H9 (cell line): Measurements from ENCODE around the gene RFX1. TPM values are rescaled to one million over a fixed set of nuclear protein-coding genes. Genes with fewer than 3 reads are reported as not detected.

Experiments
- DNase-seq: peaks from one replicate; pipeline ENCODE4 v3.0.0-alpha.2; 2017
- H2AFZ ChIP-seq: one replicate; pipeline ENCODE4 v1.6.1; 2013; ENCODE audit warnings: mild to moderate bottlenecking, low read length, control low read depth, moderate library complexity
- H2AK5ac ChIP-seq: 2 replicates; pipeline ENCODE4 v1.6.1; 2013; ENCODE audit warnings: low read length, control low read depth, mixed read lengths; ENCODE audit not compliant: insufficient read length
- H2BK120ac ChIP-seq: one replicate; pipeline ENCODE4 v1.6.1; 2013; ENCODE audit warnings: low read depth, mild to moderate bottlenecking, low read length, control low read depth, inconsistent platforms; ENCODE audit not compliant: poor library complexity, severe bottlenecking
- H2BK12ac ChIP-seq: 2 replicates; pipeline ENCODE4 v1.6.1; 2013; ENCODE audit warnings: low read length, control low read depth, mixed read lengths, low read depth; ENCODE audit not compliant: insufficient read length
- H2BK15ac ChIP-seq: 2 replicates; pipeline ENCODE4 v1.6.1; 2013; ENCODE audit warnings: low read depth, low read length, control low read depth
- H2BK20ac ChIP-seq: one replicate; pipeline ENCODE4 v1.6.1; 2013; ENCODE audit warnings: low read depth, mild to moderate bottlenecking, low read length, control low read depth, inconsistent platforms; ENCODE audit not compliant: poor library complexity, severe bottlenecking
- H2BK5ac ChIP-seq: 2 replicates; pipeline ENCODE4 v1.6.1; 2013; ENCODE audit warnings: low read length, control low read depth, mixed read lengths; ENCODE audit not compliant: insufficient read length
- H3K14ac ChIP-seq: 2 replicates; pipeline ENCODE4 v1.6.1; 2013; ENCODE audit warnings: low read length, control low read depth; ENCODE audit not compliant: insufficient read depth
- H3K18ac ChIP-seq: 2 replicates; pipeline ENCODE4 v1.6.1; 2013; ENCODE audit warnings: low read depth, mild to moderate bottlenecking, mixed read lengths, low read length, control low read depth; ENCODE audit not compliant: insufficient read length
- H3K23ac ChIP-seq: 2 replicates; pipeline ENCODE4 v1.6.1; 2013; ENCODE audit warnings: low read length, control low read depth, mixed read lengths, low read depth; ENCODE audit not compliant: insufficient read length
- H3K23me2 ChIP-seq: 2 replicates; pipeline ENCODE4 v1.6.1; 2013; ENCODE audit warnings: low read depth, mild to moderate bottlenecking, mixed read lengths, low read length, control low read depth; ENCODE audit not compliant: insufficient read length, poor library complexity, severe bottlenecking
- H3K27ac ChIP-seq: 2 replicates; pipeline ENCODE4 v1.5.1; 2013; ENCODE audit warnings: low read length, control low read depth, mixed read lengths, low read depth; ENCODE audit not compliant: insufficient read length
- H3K27me3 ChIP-seq: 2 replicates; pipeline ENCODE4 v1.6.1; 2013; ENCODE audit warnings: low read length, control low read depth, inconsistent platforms; ENCODE audit not compliant: insufficient read depth
- H3K4ac ChIP-seq: 2 replicates; pipeline ENCODE4 v1.6.1; 2013; ENCODE audit warnings: low read depth, mild to moderate bottlenecking, control low read depth, inconsistent platforms, low read length, moderate library complexity
- H3K4me1 ChIP-seq: 2 replicates; pipeline ENCODE4 v1.6.1; 2013; ENCODE audit warnings: low read length, control low read depth, inconsistent platforms; ENCODE audit not compliant: insufficient read depth
- H3K4me2 ChIP-seq: 2 replicates; pipeline ENCODE4 v1.6.1; 2013; ENCODE audit warnings: low read length, control low read depth, mixed read lengths; ENCODE audit not compliant: insufficient read length, insufficient read depth
- H3K56ac ChIP-seq: 2 replicates; pipeline ENCODE4 v1.6.1; 2013; ENCODE audit warnings: low read depth, mild to moderate bottlenecking, mixed read lengths, low read length, control low read depth; ENCODE audit not compliant: insufficient read length
- H3K79me1 ChIP-seq: 2 replicates; pipeline ENCODE4 v1.6.1; 2013; ENCODE audit warnings: low read depth, mild to moderate bottlenecking, moderate library complexity, low read length, control low read depth, inconsistent platforms; ENCODE audit not compliant: insufficient read depth, poor library complexity, severe bottlenecking
- H3K79me2 ChIP-seq: 2 replicates; pipeline ENCODE4 v1.6.1; 2013; ENCODE audit warnings: low read length, control low read depth, inconsistent platforms; ENCODE audit not compliant: insufficient read depth
- H3K9ac ChIP-seq: 2 replicates; pipeline ENCODE4 v1.6.1; 2013; ENCODE audit warnings: low read length, control low read depth, mixed read lengths; ENCODE audit not compliant: insufficient read length; ENCODE audit errors: extremely low read depth
- H3K9me3 ChIP-seq: one replicate; pipeline ENCODE4 v1.6.1; 2013; ENCODE audit warnings: low read depth, low read length, inconsistent platforms; ENCODE audit not compliant: control insufficient read depth
- H3T11ph ChIP-seq: one replicate; pipeline ENCODE4 v1.6.1; 2013; ENCODE audit warnings: mild to moderate bottlenecking, low read length, control low read depth, inconsistent platforms
- H4K20me1 ChIP-seq: one replicate; pipeline ENCODE4 v1.6.1; 2013; ENCODE audit not compliant: control insufficient read depth, insufficient read length, insufficient read depth
- H4K5ac ChIP-seq: 2 replicates; pipeline ENCODE4 v1.6.1; 2013; ENCODE audit warnings: low read depth, mild to moderate bottlenecking, mixed read lengths, low read length, control low read depth; ENCODE audit not compliant: insufficient read length
- H4K8ac ChIP-seq: replicated peaks from 2 replicates; pipeline ENCODE4 v1.6.1; 2013; ENCODE audit warnings: low read length, control low read depth, mixed read lengths, low read depth; ENCODE audit not compliant: insufficient read length
- H4K91ac ChIP-seq: 2 replicates; pipeline ENCODE4 v1.6.1; 2013; ENCODE audit warnings: low read depth, mild to moderate bottlenecking, moderate library complexity, mixed read lengths, low read length, control low read depth; ENCODE audit not compliant: insufficient read length
- H3K27ac Mint-ChIP-seq, 3 experiments: 2 replicates in 2 of 3; 3 replicates in 1 of 3; pipeline ENCODE4 v1.8.0; 2020 to 2021; ENCODE audit warnings: mixed read lengths in 3 of 3, mild to moderate bottlenecking in 1 of 3, moderate library complexity in 1 of 3
- H3K27me3 Mint-ChIP-seq: 2 replicates; pipeline ENCODE4 v1.8.0; 2021; ENCODE audit warnings: low read depth, mild to moderate bottlenecking, moderate library complexity, mixed read lengths
- H3K36me3 Mint-ChIP-seq, 3 experiments: 2 replicates in 2 of 3; 3 replicates in 1 of 3; pipeline ENCODE4 v1.8.0; 2020 to 2021; ENCODE audit warnings: low read depth in 3 of 3, mixed read lengths in 3 of 3; ENCODE audit not compliant: insufficient read depth in 1 of 3
- H3K4me1 Mint-ChIP-seq, 2 experiments: 2 replicates each; pipeline ENCODE4 v1.8.0; 2020; ENCODE audit warnings: mixed read lengths in 2 of 2
- H3K4me3 Mint-ChIP-seq, 2 experiments: 2 replicates in 1 of 2; 3 replicates in 1 of 2; pipeline ENCODE4 v1.8.0; 2020 to 2021; ENCODE audit warnings: mild to moderate bottlenecking in 2 of 2, mixed read lengths in 2 of 2, moderate library complexity in 1 of 2
- H3K9me3 Mint-ChIP-seq, 2 experiments: 2 replicates in 1 of 2; 3 replicates in 1 of 2; pipeline ENCODE4 v1.8.0; 2020; ENCODE audit warnings: mild to moderate bottlenecking in 2 of 2, mixed read lengths in 2 of 2, moderate library complexity in 1 of 2
- CTCF ChIP-seq: fragments of 200-600 bp; sonication (generic); conservative IDR thresholded peaks from 3 replicates; pipeline ENCODE4 v1.8.0; 2021; ENCODE audit warnings: antibody characterized with exemption, mild to moderate bottlenecking
- WGBS: extraction: QIAGEN DNeasy Blood & Tissue Kit; methylation state at CpG from one replicate; pipeline ENCODE4 v1.1.7; 2013; ENCODE audit warnings: missing lambda C conversion rate, low lambda C conversion rate, mixed read lengths; ENCODE audit not compliant: insufficient read length; ENCODE audit errors: extremely low coverage; 5-methylcytosine and 5-hydroxymethylcytosine counted together
- total RNA-seq: library from RNA; stranded (reverse); gene quantifications from 2 replicates; pipeline ENCODE4 v1.2.1, GENCODE V29; 2021

The RFX1 gene
- total RNA-seq, 1 experiment from 2014 or later, result 21.4 TPM

- H2BK15ac ChIP-seq, result no peak overlapping the region
- no peaks in the 10 kb centered on the region for H3K4me1 ChIP-seq
- H3K23ac ChIP-seq, result no peak overlapping the region
- Mint-ChIP-seq H3K4me3 (no peak overlapping the region), H3K4me1 (peaks cover 5 to 7% of the 10 kb centered on the region in 2 experiments; a peak in 3 of 4 replicates), H3K36me3 (peaks cover 0 to 8% (median 3%) of the 10 kb centered on the region in 3 experiments; a peak in 4 of 7 replicates), H3K9me3 (no peaks in the 10 kb centered on the region), H3K27me3 (no peaks in the 10 kb centered on the region), H3K27ac (no peak overlapping the region; a peak in 1 of 7 replicates)
- H3K18ac ChIP-seq, result no peak overlapping the region
- no peak overlapping the region for H4K5ac ChIP-seq
- no peak overlapping the region for H3K56ac ChIP-seq
- H2BK20ac ChIP-seq, result no peak overlapping the region
- H4K8ac ChIP-seq, result no peak overlapping the region
- no peaks in the 10 kb centered on the region for H3K27me3 ChIP-seq
- no peak overlapping the region for H2AFZ ChIP-seq
- H4K20me1 ChIP-seq, result no peaks in the 10 kb centered on the region
- DNase-seq, result no peak
- no peak overlapping the region for H3K27ac ChIP-seq
- no peak overlapping the region for H2BK12ac ChIP-seq
- WGBS, result no CpG with 5 or more reads among the region's 7 CpGs
- H3K9ac ChIP-seq, result no peak overlapping the region
- H2AK5ac ChIP-seq, result no peak overlapping the region
- H3T11ph ChIP-seq, result no peak overlapping the region
- no peaks in the 10 kb centered on the region for H3K9me3 ChIP-seq
- no peak overlapping the region for H4K91ac ChIP-seq
- no peak overlapping the region for H2BK5ac ChIP-seq
- H3K4ac ChIP-seq, result no peak overlapping the region
- TF ChIP-seq CTCF, result no peak
- H3K4me2 ChIP-seq, result no peak overlapping the region
- H3K79me2 ChIP-seq, result no peaks in the 10 kb centered on the region
- no peak overlapping the region for H2BK120ac ChIP-seq
- H3K79me1 ChIP-seq, result no peaks in the 10 kb centered on the region
- H3K14ac ChIP-seq, result no peak overlapping the region
- no peaks in the 10 kb centered on the region for H3K23me2 ChIP-seq
Observed at GRCh38 chr19:14039181-14039580, 33.1 kb upstream of the RFX1 start.
